HepG2 (cell line): Measurements from ENCODE around the gene CGB5. TPM values are rescaled to one million over a fixed set of nuclear protein-coding genes. Genes with fewer than 3 reads are reported as not detected.

Experiments used
- AGO2 ChIP-seq: fragments of 200-400 bp; formaldehyde crosslinking; optimal IDR thresholded peaks from 2 replicates; pipeline ENCODE3; 2017; ENCODE audit warnings: mild to moderate bottlenecking, low read depth, low read length, moderate library complexity
- CTCF ChIP-seq: sonication (generic); formaldehyde crosslinking; IDR thresholded peaks from 2 replicates; pipeline ENCODE4 v1.5.0; 2020; ENCODE audit warnings: mild to moderate bottlenecking, missing genetic modification reagents, moderate library complexity
- HMGXB4 ChIP-seq, 2 experiments: sonication (generic) in 1 of 2; formaldehyde crosslinking in 1 of 2; IDR thresholded peaks; 2 replicates each; pipeline versions ENCODE4 v1.4.0 to v1.6.1; 2018 to 2020; ENCODE audit warnings: missing genetic modification reagents in 2 of 2, borderline replicate concordance in 1 of 2, low read depth in 1 of 2, mild to moderate bottlenecking in 1 of 2, missing biosample characterization in 1 of 2
- MAZ ChIP-seq, 2 experiments: sonication (generic) in 1 of 2; formaldehyde crosslinking in 1 of 2; IDR thresholded peaks; 2 replicates each; pipeline versions ENCODE4 v1.5.0 to v1.6.1; 2012 to 2020; ENCODE audit warnings: low read depth in 2 of 2, mild to moderate bottlenecking in 2 of 2, borderline replicate concordance in 1 of 2, improper control_type of control experiment in 1 of 2, low read length in 1 of 2, missing genetic modification reagents in 1 of 2, moderate library complexity in 1 of 2
- SMAD1 ChIP-seq: sonication (generic); formaldehyde crosslinking; IDR thresholded peaks from 2 replicates; pipeline ENCODE4 v1.4.0; 2020; ENCODE audit warnings: missing genetic modification reagents, low read depth, mild to moderate bottlenecking, borderline replicate concordance
- TOPORS ChIP-seq: sonication (generic); formaldehyde crosslinking; IDR thresholded peaks from 2 replicates; pipeline ENCODE4 v1.8.0; 2023; ENCODE audit warnings: mild to moderate bottlenecking, missing genetic modification reagents
- ZNF687 ChIP-seq: sonication (generic); formaldehyde crosslinking; IDR thresholded peaks from 2 replicates; pipeline ENCODE4 v1.5.1; 2020; ENCODE audit warnings: mild to moderate bottlenecking, missing genetic modification reagents, moderate library complexity
- polyA plus RNA-seq, 8 experiments: library from polyadenylated mRNA; depleted of rRNA in 3 of 8; stranded (reverse) in 7 of 8; unstranded in 1 of 8; fragments of >200 nt; fragmentation: Illumina TruSeq in 4 of 8; extraction: Trizol in 4 of 8; gene quantifications; 2 replicates each; pipeline versions ENCODE4 v1.2.1 to v1.2.3, GENCODE V29; 2011 to 2016; ENCODE audit warnings: low read depth in 4 of 8, missing spikeins in 1 of 8, mixed read lengths in 1 of 8; ENCODE audit not compliant: insufficient read depth in 1 of 8
- total RNA-seq, 5 experiments: library from RNA; depleted of rRNA; stranded (reverse); fragments of >200 nt; fragmentation: Illumina TruSeq; extraction: Trizol; gene quantifications; 2 replicates each; pipeline ENCODE4 v1.2.3, GENCODE V29; 2016; ENCODE audit warnings: low read depth in 1 of 5

The CGB5 gene
- total and polyA plus RNA-seq, 2 of the 13 experiments (the other 11 are each of a cell fraction or from before 2014, with no cell fraction given): not detected

GRCh38 chr19:49019242-49019932 is 24.3 kb upstream of the CGB5 start (continued):
- TF ChIP-seq CTCF (CRISPR knock-in tag) (peak; percentile 52), MAZ (IDR thresholded peaks at IDR 0.05; ENCODE audit: borderline replicate concordance, low read depth, low read length) (0 out of 2 replicates have a peak, but pooled peaks have one; percentile 18), MAZ (CRISPR knock-in tag; IDR thresholded peaks at IDR 0.05; ENCODE audit: low read depth) (no peak), SMAD1 (CRISPR knock-in tag) (0 out of 2 replicates have a peak, but pooled peaks have one; percentile 14), AGO2 (peak; percentile 46), TOPORS (CRISPR knock-in tag) (no peak), HMGXB4 (CRISPR knock-in tag; IDR thresholded peaks at IDR 0.05; ENCODE audit: borderline replicate concordance in 1 of 2, low read depth in 1 of 2) (peak in 1 of 2 experiments; percentile 6; a peak in 1 of 4 replicates), ZNF687 (peak; percentile 45)
- TF ChIP-seq, all 625 proteins: peak for 17
